Activated CD4-positive, CD25-positive, alpha-beta regulatory T cell treated with anti-CD3 and anti-CD28 coated beads, Interleukin-2, amount 50 U/mL, for 24 hours (primary cell): ENCODE measurements around the gene SEC24D.
A peak's percentile ranks its signal among the peaks of the same experiment; 100 is the strongest.

Experiments used
- ATAC-seq, 2 donors: fragments of 150-1000 bp; cut with Tn5 transposase; one replicate each; pipeline ENCODE4 v1.10.0; 2021; ENCODE audit warnings: mild to moderate bottlenecking in 1 of 2, moderate library complexity in 1 of 2

The SEC24D gene

DNA sequence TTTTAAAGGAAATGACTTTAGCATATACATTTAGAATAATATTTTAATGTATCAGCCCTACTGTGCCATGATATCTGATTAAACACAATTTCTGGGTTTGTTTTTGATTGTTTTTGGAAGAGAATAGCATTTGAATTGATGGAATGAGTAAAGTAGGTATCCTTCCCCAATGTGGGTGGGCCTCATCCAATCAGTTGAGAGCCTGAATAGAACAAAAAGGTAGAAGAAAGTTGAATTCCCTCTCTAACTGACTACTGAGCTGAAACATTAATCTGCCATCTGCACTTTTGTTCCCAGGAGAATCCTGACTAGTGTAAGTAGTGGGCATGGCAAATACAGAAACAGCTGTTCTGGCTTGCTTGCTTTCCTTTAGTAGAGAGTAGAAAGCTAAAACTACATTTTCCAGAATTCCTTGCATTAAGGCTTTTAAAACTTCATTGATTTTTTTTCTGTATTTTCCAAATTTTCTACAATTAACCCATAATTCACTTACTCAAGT, 9.7 kb upstream of the SEC24D start:
- no peak for ATAC-seq

DNA sequence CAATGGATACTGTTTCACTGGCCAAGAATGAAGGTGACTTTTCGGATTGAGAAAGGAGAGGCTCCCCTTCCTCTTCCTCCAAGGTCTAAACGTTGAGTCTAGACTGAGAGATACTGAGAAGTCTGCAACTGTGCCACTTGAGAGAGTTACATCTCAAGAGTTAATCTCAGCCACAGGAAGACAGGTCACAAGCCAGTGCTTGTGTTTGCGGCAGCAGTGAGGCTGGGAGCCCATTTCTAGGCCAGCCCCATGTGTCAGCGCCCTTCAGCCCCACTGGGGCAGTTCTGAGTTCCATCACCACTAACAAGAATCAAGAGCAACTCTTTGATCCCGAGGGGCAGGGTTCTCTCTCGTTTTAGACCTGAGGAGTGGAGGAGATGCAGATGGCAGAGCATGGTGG, 7.3 kb upstream of the SEC24D start:
- no peak for ATAC-seq

GRCh38 chr4:118842055-118842454, 6.1 kb upstream of the SEC24D start:
- ATAC-seq = peak; percentile 21 to 55

DNA sequence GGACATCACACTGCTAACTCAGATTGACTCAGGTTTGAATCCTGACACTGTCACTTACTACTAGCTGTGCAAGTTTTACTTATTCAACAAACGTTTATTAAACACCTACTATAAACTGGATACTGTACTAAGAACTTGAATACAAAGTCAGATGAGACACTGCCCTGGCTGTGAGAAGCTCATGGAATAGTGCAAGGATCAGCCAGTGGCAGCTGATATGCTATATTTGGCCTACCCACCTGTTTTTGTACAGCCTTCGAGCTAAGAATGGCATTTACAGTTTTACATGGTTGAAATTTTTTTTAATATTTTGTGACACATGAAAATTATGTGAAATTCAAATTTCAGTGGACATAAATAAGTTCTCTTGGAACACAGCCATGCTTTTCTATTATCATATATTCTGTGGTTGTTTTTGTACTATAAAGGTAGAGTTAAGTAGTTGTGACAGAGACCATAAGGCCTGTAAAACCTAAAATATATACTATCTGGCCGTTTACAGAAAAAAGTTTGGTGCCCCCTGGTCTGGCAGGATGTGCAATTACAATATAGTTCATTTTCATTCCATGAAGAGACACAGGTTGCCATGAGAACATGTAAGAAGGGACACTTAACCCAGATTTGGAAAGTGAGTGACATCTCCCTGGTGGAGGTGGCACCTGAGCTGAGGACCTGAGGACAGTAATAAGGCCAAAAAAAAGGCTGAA, 3.4 kb upstream of the SEC24D start:
- ATAC-seq = no peak

DNA sequence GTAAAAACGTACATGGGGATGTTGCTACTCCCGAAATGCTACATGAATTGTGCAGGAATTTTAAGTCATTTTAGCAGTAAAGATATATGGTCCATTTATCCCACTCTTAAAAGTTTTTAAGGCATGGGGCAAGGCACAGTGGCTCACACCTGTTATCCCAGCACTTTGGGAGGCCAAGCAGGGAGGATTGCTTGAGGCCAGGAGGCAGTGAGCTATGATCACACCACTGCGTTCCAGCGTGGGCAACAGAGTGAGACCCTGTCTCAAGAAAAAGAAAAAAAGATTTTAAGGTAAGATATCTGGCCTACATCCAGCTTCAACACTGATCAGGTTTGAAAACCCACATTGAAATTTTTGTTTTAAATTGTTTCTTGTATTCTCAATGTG, 1.2 kb upstream of the SEC24D start:
- ATAC-seq = no peak

DNA sequence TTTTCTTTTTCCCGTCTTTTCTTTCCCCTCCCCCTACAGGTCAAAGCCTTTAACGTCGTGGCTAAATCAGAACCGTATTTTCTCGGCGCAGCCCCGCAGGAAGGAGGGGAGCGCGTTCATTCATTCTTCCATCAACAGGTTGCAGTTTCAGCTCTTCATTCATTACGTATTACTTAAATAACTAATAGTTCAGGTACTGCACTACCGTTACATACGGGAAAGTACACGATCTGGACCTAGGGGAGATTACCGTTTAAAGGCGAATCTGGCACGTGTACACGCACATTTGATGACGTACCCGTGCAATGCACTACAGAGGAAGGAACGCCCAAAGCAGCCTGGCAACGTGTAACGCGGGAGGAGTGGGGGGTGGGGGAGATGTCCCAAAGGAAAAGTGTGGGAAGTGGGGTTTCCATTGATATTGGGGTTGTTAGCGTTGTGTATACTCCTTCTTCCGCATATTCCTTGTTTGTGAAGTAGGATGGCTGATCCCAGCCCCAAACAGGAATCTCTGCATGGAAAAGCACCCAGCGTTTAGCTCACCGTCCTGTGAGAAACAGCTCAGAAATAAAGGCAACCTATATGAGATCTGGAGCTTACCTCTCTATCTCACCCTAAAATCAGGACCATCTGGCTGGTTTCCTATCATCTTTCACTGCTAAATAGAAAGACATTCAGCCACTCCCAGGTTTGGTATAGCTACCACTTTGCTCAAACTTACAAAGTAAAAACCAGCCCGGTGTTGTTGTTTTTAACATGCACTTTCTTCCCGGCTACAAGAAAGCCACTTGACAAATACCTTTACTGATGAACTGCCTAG, 585 bp upstream of the SEC24D start:
- ATAC-seq = peak; percentile 75 to 79

DNA sequence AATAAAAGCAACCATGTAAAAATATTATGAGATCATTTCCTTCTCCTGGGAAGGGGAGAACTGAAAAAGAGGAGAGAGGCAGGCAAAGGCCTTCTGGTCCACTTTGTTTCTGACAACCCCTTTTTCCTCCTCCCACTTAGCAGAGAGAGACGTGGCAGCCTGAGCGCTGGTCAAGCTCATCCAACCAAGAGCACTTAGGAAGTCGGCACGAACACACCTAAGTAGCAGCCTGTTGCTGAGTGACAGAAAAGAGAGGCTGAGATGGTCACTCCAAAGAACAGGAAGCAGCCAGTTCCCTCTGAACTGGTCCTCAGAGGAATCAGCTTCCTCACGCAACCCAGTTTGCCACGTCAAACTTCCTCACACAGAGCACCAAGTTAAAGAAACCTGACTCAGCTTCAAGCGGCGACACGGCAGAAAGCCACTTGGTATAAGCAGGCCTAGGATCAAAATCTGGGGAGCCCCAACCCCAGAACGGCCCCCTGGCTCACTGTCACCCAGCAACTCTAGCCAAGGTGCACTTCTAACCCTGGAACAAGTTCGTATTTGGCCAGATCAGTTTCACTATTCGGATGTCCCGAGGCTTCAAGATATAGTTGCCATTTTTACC, 861 bp downstream of the SEC24D start:
- peak; percentile 30 to 33 for ATAC-seq

- ATAC-seq = no peak
Measured at GRCh38 chr4:118834070-118834469, 1.9 kb downstream of the SEC24D start.

- ATAC-seq = no peak
Measured at GRCh38 chr4:118833192-118833820, 2.6 kb downstream of the SEC24D start.

DNA sequence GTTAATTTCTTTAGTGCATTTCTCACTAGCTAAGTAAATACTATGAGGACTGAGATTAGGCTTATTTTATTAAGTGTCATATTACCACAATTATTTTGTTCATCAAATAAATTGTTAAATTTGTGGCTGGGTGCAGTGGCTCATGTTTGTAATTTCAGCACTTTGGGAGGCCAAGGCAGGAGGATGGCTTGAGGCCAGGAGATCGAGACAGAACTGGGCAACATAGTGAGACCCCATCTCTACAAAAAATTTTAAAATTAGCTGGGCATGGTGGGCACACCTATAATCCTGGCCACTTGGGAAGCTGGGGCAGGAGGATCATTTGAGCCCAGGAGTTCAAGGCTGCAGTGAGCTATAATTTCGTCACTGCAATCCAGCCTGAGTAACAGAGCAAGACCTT, 6.8 kb downstream of the SEC24D start:
- ATAC-seq = no peak

DNA sequence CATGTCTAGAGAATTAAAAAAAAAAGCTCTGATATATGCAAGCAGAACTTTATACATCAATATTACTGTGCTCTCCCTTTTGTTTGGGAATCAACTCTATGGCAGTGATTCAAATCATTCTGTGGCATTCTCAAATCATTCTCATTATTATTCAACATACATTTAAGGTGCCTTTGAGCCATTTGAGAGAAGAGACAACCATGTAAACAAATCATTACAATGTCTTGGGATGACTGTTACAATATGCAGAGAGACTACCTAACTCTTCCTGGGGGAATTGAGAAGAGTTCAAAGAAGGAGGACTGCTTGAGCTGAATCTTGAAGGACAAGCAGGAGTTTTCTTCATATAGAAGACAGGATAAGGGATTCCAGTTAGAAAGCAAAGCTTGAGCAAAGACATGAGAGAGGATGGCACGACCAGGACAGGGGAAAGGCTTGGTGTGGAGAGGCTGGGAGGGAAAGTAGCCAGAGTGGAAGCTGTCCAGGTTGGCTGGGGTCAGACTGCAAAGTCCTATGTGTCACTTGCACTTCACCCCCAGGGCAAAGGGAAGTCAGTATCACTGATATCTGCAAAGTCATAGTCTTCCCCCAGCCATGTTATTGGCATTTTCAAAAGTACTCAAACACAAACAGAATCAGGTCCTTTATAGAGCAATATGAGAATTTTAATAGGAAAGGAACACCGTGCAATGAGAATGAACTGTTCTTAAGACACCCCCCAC, 9.0 kb downstream of the SEC24D start:
- ATAC-seq = peak in 1 of 2 donors; percentile 27

GRCh38 chr4:118825799-118826198, 10.1 kb downstream of the SEC24D start:
- ATAC-seq = no peak

- ATAC-seq = no peak
Measured at GRCh38 chr4:118824141-118824540, 11.8 kb downstream of the SEC24D start.

- no peak for ATAC-seq
Measured at GRCh38 chr4:118823471-118823870, 12.5 kb downstream of the SEC24D start.

GRCh38 chr4:118821590-118822293, 14.2 kb downstream of the SEC24D start:
- no peak for ATAC-seq

DNA sequence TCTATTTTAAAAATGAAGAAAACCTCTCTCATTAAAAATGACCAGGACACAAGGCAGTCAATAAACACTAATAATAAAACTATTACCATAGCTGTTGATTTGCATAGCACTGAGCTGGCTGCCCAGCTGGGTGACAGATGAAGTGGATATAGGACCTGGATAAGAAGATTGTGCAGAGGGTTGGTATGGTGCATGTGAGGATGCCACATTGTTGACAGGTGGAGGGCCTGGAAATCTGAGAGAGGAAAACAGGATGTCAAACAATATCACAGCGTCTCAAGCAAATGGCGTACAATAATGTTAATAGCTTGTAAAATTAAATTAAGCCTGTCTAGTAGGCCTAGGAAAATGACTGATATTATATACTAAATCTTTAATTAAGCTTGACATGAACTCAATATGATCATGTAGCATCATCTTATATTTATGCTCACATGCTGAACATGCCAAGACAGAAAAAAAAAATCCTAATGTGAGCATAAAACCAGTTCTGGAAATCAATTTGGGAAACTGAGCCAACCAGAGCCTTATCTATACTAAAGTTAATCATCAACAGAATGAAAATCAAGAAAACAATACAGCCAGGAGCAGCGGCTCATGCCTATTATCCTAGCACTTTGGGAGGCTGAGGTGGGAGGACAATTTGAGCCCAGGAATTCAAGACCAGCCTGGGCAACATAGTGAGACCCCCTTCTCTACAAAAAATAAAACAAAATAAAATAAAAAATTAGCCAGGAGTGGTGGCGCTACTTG, 18.6 kb downstream of the SEC24D start:
- ATAC-seq = no peak

DNA sequence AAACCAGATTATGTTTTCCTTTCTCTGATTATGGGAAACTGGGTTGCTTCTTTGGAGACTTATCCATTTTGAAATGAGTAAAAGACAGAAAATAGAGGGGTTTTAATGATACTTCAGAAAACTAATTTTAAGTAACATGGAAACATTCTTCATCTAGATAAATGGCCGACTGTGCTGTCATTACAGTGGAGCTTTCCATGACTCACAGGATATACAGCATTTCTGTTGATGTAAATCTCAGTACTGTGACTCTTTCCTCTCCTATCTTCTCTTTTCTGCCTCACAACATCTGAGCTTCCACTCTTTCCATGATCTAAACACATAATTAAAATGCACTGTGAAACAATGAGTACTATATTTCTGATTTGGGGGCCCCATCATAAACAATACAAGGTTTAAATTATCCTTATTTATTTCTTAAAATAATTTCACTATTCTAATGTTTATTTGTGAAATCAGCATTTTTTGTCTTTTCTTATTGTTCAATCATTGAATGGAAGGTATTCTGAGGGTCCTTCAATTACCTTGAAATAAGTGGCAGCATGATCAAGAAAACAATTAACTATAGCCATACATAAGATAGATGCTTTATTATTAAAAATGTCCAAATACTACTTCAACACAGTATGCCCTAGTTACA, 19.3 kb downstream of the SEC24D start:
- peak in 1 of 2 donors; percentile 66 for ATAC-seq

DNA sequence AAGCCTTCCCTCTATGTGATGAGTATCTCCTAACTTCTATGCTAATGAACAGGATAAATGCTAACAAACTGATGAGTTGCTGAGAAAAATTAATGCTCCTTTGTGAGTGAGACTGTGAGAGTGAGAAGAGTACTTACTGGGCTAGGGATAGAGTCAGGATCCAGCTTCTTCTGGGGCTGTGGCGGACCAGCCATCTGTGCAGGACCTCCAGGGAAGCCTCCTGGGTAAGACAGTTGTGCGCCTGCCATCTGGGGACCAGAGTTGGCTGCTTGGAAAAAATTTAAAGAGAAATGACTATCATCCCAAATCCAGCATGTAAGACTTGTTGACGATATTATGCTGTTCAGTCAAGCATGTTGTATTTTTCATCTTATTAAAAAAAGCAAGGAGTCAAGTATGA, 21.0 kb downstream of the SEC24D start:
- no peak for ATAC-seq

DNA sequence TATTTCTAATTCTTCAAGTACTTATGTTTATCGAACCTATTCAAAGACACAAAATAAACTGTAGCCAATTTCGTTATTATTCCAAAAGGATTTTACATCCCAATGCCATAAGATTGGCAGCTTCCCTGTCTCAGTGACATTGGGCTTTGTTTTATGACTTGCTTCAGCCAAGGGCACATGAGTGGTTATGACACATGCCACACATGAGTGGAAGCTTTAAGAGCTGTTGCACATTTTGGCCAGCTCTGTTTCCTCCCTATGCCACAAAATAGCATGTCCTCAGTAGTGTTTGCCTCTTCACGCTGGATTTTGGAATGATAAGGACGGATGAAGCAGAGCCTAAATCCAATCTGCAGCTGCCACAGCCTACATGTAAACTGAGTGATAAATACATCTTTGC, 21.9 kb downstream of the SEC24D start:
- ATAC-seq = no peak

DNA sequence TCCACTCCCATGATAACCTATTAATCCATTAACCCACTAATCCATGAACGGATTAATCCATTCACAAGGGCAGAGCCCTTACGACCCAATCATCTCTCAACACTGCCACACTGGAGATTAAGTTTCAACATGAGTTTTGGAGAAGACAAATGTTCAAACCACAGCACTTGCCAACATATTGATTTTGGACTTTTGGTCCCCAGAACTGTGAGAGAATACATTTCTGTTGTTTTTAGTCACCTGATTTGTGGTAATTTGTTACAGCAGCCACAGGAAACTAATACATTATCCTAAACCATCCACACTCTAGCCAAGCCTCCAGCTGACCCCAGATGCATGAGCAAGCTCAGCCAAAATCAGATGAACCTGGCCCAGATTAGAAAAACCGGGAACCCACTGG, 22.4 kb downstream of the SEC24D start:
- ATAC-seq = no peak

GRCh38 chr4:118811832-118812231, 24.1 kb downstream of the SEC24D start:
- ATAC-seq = no peak
